SK-N-SH (cell line): Measurements from ENCODE around the gene MTERF4. TPM values are rescaled to one million over a fixed set of nuclear protein-coding genes. Genes with fewer than 3 reads are reported as not detected.

Source experiments
- CTCF ChIA-PET: fragments of 300-600, 350-600 bp; formaldehyde crosslinking; extraction: SDS; loops from one replicate; lab custom pipeline; 2021; lab: Yijun Ruan, JAX
- POLR2A ChIA-PET: fragments of 350-600 bp; sonication (Branson Sonifier 250); formaldehyde crosslinking; extraction: SDS; loops from one replicate; lab custom pipeline; 2020; ENCODE audit warnings: antibody characterized with exemption, inconsistent platforms; lab: Yijun Ruan, JAX
- DNase-seq: peaks from one replicate; pipeline ENCODE4 v3.0.0; 2012
- H2AFZ ChIP-seq: fragments of 200-600 bp; sonication (generic); 2 replicates; pipeline ENCODE4 v1.8.1; 2016; ENCODE audit warnings: antibody characterized with exemption, mild to moderate bottlenecking, low read depth
- H3F3A ChIP-seq: fragments of 200-600 bp; sonication (generic); replicated peaks from 2 replicates; pipeline ENCODE3; 2016; ENCODE audit warnings: antibody characterized with exemption, mild to moderate bottlenecking; ENCODE audit not compliant: insufficient read depth
- H3K27ac ChIP-seq, 2 experiments: fragments of 200-500 bp in 1 of 2; fragments of 200-600 bp in 1 of 2; sonication (Bioruptor generic) in 1 of 2; sonication (generic), shearing (Covaris generic) in 1 of 2; 2 replicates each; pipeline versions ENCODE4 v1.5.1 to v1.6.1; 2014 to 2016; ENCODE audit warnings: low read depth in 2 of 2, inconsistent platforms in 1 of 2, low read length in 1 of 2, mild to moderate bottlenecking in 1 of 2, mixed read lengths in 1 of 2
- H3K27me3 ChIP-seq: fragments of 200-600 bp; sonication (generic), shearing (Covaris generic); 2 replicates; pipeline ENCODE4 v1.6.1; 2016; ENCODE audit warnings: mixed run types; ENCODE audit not compliant: insufficient read depth
- H3K36me3 ChIP-seq, 2 experiments: fragments of 200-500 bp in 1 of 2; fragments of 200-600 bp in 1 of 2; sonication (Bioruptor generic) in 1 of 2; sonication (generic) in 1 of 2; replicated peaks in 1 of 2; 2 replicates each; pipeline versions ENCODE3 to v1.5.1; 2014 to 2016; ENCODE audit warnings: low read length in 1 of 2, mild to moderate bottlenecking in 1 of 2; ENCODE audit not compliant: insufficient read depth in 2 of 2, control insufficient read depth in 1 of 2
- H3K4me1 ChIP-seq, 2 experiments: fragments of 200-500 bp in 1 of 2; fragments of 200-600 bp in 1 of 2; sonication (Bioruptor generic) in 1 of 2; sonication (generic), shearing (Covaris generic) in 1 of 2; 2 replicates each; pipeline versions ENCODE4 v1.5.1 to v1.6.1; 2014 to 2016; ENCODE audit warnings: low read depth in 1 of 2, low read length in 1 of 2, mixed run types in 1 of 2; ENCODE audit not compliant: insufficient read depth in 2 of 2, control insufficient read depth in 1 of 2
- H3K4me2 ChIP-seq: fragments of 200-600 bp; sonication (generic), shearing (Covaris generic); 2 replicates; pipeline ENCODE4 v1.6.1; 2017; ENCODE audit warnings: mixed run types
- H3K4me3 ChIP-seq, 2 experiments: fragments of 200-500 bp in 1 of 2; fragments of 200-600 bp in 1 of 2; sonication (Bioruptor generic) in 1 of 2; sonication (generic), shearing (Covaris generic) in 1 of 2; 2 replicates each; pipeline versions ENCODE4 v1.5.1 to v1.8.1; 2014 to 2016; ENCODE audit warnings: low read depth in 2 of 2, inconsistent platforms in 1 of 2, low read length in 1 of 2, mild to moderate bottlenecking in 1 of 2, mixed read lengths in 1 of 2, moderate library complexity in 1 of 2
- H3K79me2 ChIP-seq: fragments of 200-600 bp; sonication (generic); 2 replicates; pipeline ENCODE4 v1.8.1; 2017; ENCODE audit warnings: mild to moderate bottlenecking; ENCODE audit not compliant: insufficient read depth
- H3K9ac ChIP-seq: fragments of 200-600 bp; sonication (generic); 2 replicates; pipeline ENCODE4 v1.6.1; 2017; ENCODE audit warnings: mixed run types
- H3K9me2 ChIP-seq: fragments of 200-600 bp; sonication (generic); 2 replicates; pipeline ENCODE4 v1.6.1; 2017; ENCODE audit warnings: mixed run types
- H3K9me3 ChIP-seq: fragments of 200-600 bp; sonication (generic); 2 replicates; pipeline ENCODE4 v1.6.1; 2017; ENCODE audit warnings: mixed run types, mild to moderate bottlenecking, moderate library complexity
- H4K20me1 ChIP-seq: fragments of 200-600 bp; sonication (generic); 2 replicates; pipeline ENCODE4 v1.6.1; 2017; ENCODE audit warnings: mild to moderate bottlenecking, mixed run types; ENCODE audit not compliant: insufficient read depth
- CHD2 ChIP-seq: fragments of 150-350 bp; IDR thresholded peaks from 2 replicates; pipeline ENCODE4 v1.6.1; 2018; ENCODE audit warnings: low read length; ENCODE audit not compliant: partially characterized antibody
- EP300 ChIP-seq, 2 experiments: IDR thresholded peaks; 2 replicates each; pipeline versions ENCODE4 v1.4.0 to v1.6.1; 2012; ENCODE audit warnings: borderline replicate concordance in 1 of 2, low read depth in 1 of 2, low read length in 1 of 2
- FOSL2 ChIP-seq: IDR thresholded peaks from 2 replicates; pipeline ENCODE4 v1.4.0; 2012; ENCODE audit warnings: low read depth, mild to moderate bottlenecking, moderate library complexity, borderline replicate concordance
- FOXJ3 ChIP-seq: sonication (generic); formaldehyde crosslinking; IDR thresholded peaks from 2 replicates; pipeline ENCODE4 v1.5.1; 2020; ENCODE audit warnings: mild to moderate bottlenecking, missing genetic modification reagents
- GABPA ChIP-seq: IDR thresholded peaks from 2 replicates; pipeline ENCODE4 v1.4.0; 2012; ENCODE audit warnings: low read depth, mild to moderate bottlenecking
- JUND ChIP-seq: IDR thresholded peaks from 2 replicates; pipeline ENCODE4 v1.4.0; 2012
- NRF1 ChIP-seq: IDR thresholded peaks from 2 replicates; pipeline ENCODE4 v1.6.1; 2012; ENCODE audit warnings: low read depth, mild to moderate bottlenecking, low read length
- POLR2AphosphoS5 ChIP-seq: IDR thresholded peaks from 2 replicates; pipeline ENCODE4 v1.6.1; 2012; ENCODE audit warnings: low read depth, low read length
- RCOR1 ChIP-seq: fragments of 150-350 bp; IDR thresholded peaks from 2 replicates; pipeline ENCODE4 v1.6.1; 2017; ENCODE audit warnings: antibody characterized with exemption, low read length
- RFX5 ChIP-seq: IDR thresholded peaks from 2 replicates; pipeline ENCODE4 v1.6.1; 2012; ENCODE audit warnings: mild to moderate bottlenecking, improper control_type of control experiment, low read length
- RXRA ChIP-seq: IDR thresholded peaks from 2 replicates; pipeline ENCODE4 v1.4.0; 2012; ENCODE audit warnings: low read depth, mild to moderate bottlenecking, borderline replicate concordance
- SIN3A ChIP-seq: IDR thresholded peaks from 2 replicates; pipeline ENCODE4 v1.6.1; 2012; ENCODE audit warnings: low read depth, mild to moderate bottlenecking, low read length, moderate library complexity, borderline replicate concordance
- SMC3 ChIP-seq: IDR thresholded peaks from 2 replicates; pipeline ENCODE4 v1.6.1; 2012; ENCODE audit warnings: low read depth, low read length, improper control_type of control experiment
- YY1 ChIP-seq: IDR thresholded peaks from 2 replicates; pipeline ENCODE4 v1.4.0; 2012; ENCODE audit warnings: low read depth, mild to moderate bottlenecking
- WGBS: methylation state at CpG from one replicate; pipeline ENCODE4 v1.1.6; 2017; ENCODE audit warnings: low lambda C conversion rate; 5-methylcytosine and 5-hydroxymethylcytosine counted together
- polyA plus RNA-seq, 3 experiments: library from polyadenylated mRNA; depleted of rRNA; stranded (reverse); fragments of >200 nt; gene quantifications; 2 replicates each; pipeline ENCODE4 v1.2.3, GENCODE V29; 2012
- TF ChIP-seq, protein P1 (sequence below): IDR thresholded peaks from 2 replicates; pipeline ENCODE4 v1.4.0; 2012; ENCODE audit warnings: low read depth, borderline replicate concordance
- TF ChIP-seq, protein P2 (sequence below): IDR thresholded peaks from 2 replicates; pipeline ENCODE4 v1.6.1; 2012; ENCODE audit warnings: mild to moderate bottlenecking, low read depth, low read length, moderate library complexity
- TF ChIP-seq, protein P3 (sequence below): IDR thresholded peaks from 2 replicates; pipeline ENCODE4; 2012
- TF ChIP-seq, protein P4 (sequence below): fragments of 200-600 bp; sonication (generic); IDR thresholded peaks from 2 replicates; pipeline ENCODE4 v1.6.1; 2017; ENCODE audit warnings: antibody characterized with exemption, mild to moderate bottlenecking, moderate library complexity
- TF ChIP-seq, protein P5 (sequence below): fragments of 150-350 bp; IDR thresholded peaks from 2 replicates; pipeline ENCODE4 v1.6.1; 2016; ENCODE audit warnings: mild to moderate bottlenecking, low read depth, low read length
- TF ChIP-seq, protein P6 (sequence below): IDR thresholded peaks from 2 replicates; pipeline ENCODE4 v1.4.0; 2012; ENCODE audit warnings: low read depth

MTERF4 gene
- polyA plus RNA-seq, 1 of the 3 experiments (the other 2 are of a cell fraction) = 31.0 TPM

DNA sequence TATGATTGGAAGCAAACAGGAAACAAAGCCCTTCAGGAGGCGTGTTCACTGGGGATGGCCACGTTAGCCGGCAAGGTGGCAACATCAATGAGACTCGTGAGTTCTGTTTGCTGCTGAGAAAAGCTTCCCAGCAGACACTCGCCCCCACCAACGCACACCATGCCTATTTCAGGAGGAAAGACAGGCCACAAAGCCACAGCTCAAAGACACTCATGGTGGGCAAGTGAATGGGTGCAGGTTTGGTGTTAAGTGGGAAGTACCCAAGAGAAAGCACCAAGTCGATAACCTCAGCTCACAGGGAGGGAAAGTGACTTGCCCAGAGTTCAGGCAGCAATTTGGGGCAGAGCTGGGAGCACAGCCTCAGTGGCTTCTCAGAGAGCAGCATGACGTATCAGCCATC lies 10.5 kb upstream of the MTERF4 start (continued):
- TF ChIP-seq, protein P1, sequence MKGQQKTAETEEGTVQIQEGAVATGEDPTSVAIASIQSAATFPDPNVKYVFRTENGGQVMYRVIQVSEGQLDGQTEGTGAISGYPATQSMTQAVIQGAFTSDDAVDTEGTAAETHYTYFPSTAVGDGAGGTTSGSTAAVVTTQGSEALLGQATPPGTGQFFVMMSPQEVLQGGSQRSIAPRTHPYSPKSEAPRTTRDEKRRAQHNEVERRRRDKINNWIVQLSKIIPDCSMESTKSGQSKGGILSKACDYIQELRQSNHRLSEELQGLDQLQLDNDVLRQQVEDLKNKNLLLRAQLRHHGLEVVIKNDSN = no peak
- TF ChIP-seq, protein P2, sequence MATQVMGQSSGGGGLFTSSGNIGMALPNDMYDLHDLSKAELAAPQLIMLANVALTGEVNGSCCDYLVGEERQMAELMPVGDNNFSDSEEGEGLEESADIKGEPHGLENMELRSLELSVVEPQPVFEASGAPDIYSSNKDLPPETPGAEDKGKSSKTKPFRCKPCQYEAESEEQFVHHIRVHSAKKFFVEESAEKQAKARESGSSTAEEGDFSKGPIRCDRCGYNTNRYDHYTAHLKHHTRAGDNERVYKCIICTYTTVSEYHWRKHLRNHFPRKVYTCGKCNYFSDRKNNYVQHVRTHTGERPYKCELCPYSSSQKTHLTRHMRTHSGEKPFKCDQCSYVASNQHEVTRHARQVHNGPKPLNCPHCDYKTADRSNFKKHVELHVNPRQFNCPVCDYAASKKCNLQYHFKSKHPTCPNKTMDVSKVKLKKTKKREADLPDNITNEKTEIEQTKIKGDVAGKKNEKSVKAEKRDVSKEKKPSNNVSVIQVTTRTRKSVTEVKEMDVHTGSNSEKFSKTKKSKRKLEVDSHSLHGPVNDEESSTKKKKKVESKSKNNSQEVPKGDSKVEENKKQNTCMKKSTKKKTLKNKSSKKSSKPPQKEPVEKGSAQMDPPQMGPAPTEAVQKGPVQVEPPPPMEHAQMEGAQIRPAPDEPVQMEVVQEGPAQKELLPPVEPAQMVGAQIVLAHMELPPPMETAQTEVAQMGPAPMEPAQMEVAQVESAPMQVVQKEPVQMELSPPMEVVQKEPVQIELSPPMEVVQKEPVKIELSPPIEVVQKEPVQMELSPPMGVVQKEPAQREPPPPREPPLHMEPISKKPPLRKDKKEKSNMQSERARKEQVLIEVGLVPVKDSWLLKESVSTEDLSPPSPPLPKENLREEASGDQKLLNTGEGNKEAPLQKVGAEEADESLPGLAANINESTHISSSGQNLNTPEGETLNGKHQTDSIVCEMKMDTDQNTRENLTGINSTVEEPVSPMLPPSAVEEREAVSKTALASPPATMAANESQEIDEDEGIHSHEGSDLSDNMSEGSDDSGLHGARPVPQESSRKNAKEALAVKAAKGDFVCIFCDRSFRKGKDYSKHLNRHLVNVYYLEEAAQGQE = no peak
- no peak for TF ChIP-seq SIN3A
- TF ChIP-seq GABPA = no peak
- TF ChIP-seq, protein P3, sequence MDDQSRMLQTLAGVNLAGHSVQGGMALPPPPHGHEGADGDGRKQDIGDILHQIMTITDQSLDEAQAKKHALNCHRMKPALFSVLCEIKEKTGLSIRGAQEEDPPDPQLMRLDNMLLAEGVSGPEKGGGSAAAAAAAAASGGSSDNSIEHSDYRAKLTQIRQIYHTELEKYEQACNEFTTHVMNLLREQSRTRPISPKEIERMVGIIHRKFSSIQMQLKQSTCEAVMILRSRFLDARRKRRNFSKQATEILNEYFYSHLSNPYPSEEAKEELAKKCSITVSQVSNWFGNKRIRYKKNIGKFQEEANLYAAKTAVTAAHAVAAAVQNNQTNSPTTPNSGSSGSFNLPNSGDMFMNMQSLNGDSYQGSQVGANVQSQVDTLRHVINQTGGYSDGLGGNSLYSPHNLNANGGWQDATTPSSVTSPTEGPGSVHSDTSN = no peak
- no peak for TF ChIP-seq FOXJ3 (CRISPR knock-in tag)
- no peak for TF ChIP-seq RCOR1
- TF ChIP-seq FOSL2 = no peak
- no peak for TF ChIP-seq POLR2AphosphoS5
- TF ChIP-seq, all 33 proteins: peak for 0

DNA sequence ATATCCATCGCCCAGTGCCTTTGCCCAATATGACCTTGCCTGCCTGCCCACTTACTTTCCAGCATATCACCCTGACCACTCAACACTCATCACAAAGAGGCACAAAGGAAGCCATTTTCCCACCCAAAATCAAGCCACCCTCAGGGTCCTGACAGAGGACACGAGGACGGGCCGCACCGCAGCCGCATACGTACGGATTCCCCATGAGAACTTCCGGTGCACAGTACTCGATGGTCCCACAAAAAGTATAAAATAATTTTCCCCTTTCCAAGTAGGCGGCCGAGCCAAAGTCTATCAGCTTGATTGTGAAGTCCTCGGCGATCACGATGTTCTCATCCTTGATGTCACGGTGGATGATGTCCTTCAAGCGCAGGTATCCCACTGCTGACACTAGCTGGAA lies 10.0 kb upstream of the MTERF4 start:
- Histone ChIP-seq H3K4me1 (no peaks in the 10 kb centered on the region), H3K4me2 (no peak overlapping the region), H3K27me3 (no peaks in the 10 kb centered on the region), H2AFZ (no peak overlapping the region), H3K9ac (no peak overlapping the region), H3K79me2 (no peaks in the 10 kb centered on the region), H3K9me2 (no peaks in the 10 kb centered on the region), H3F3A (no peaks in the 10 kb centered on the region), H3K36me3 (peaks cover 0 to 20% of the 10 kb centered on the region in 2 experiments), H4K20me1 (no peaks in the 10 kb centered on the region), H3K27ac (no peak overlapping the region), H3K4me3 (no peak overlapping the region), H3K9me3 (no peaks in the 10 kb centered on the region)
- ChIA-PET CTCF (no interaction called here), POLR2A (no interaction called here)
- no peak for DNase-seq
- 97% methylated on average over 17 of the region's 17 CpGs for WGBS
- TF ChIP-seq RXRA (no peak), FOSL2 (no peak), CHD2 (no peak), YY1 (no peak), SMC3 (no peak), GABPA (no peak), POLR2AphosphoS5 (no peak), NRF1 (no peak), JUND (no peak), RCOR1 (no peak), EP300 (IDR thresholded peaks at IDR 0.05; ENCODE audit: borderline replicate concordance in 1 of 2, low read depth in 1 of 2, low read length in 1 of 2) (no peak), RFX5 (no peak)
- TF ChIP-seq, protein P4, sequence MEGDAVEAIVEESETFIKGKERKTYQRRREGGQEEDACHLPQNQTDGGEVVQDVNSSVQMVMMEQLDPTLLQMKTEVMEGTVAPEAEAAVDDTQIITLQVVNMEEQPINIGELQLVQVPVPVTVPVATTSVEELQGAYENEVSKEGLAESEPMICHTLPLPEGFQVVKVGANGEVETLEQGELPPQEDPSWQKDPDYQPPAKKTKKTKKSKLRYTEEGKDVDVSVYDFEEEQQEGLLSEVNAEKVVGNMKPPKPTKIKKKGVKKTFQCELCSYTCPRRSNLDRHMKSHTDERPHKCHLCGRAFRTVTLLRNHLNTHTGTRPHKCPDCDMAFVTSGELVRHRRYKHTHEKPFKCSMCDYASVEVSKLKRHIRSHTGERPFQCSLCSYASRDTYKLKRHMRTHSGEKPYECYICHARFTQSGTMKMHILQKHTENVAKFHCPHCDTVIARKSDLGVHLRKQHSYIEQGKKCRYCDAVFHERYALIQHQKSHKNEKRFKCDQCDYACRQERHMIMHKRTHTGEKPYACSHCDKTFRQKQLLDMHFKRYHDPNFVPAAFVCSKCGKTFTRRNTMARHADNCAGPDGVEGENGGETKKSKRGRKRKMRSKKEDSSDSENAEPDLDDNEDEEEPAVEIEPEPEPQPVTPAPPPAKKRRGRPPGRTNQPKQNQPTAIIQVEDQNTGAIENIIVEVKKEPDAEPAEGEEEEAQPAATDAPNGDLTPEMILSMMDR = no peak
- TF ChIP-seq, protein P5, sequence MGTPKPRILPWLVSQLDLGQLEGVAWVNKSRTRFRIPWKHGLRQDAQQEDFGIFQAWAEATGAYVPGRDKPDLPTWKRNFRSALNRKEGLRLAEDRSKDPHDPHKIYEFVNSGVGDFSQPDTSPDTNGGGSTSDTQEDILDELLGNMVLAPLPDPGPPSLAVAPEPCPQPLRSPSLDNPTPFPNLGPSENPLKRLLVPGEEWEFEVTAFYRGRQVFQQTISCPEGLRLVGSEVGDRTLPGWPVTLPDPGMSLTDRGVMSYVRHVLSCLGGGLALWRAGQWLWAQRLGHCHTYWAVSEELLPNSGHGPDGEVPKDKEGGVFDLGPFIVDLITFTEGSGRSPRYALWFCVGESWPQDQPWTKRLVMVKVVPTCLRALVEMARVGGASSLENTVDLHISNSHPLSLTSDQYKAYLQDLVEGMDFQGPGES = no peak
- TF ChIP-seq, protein P6, sequence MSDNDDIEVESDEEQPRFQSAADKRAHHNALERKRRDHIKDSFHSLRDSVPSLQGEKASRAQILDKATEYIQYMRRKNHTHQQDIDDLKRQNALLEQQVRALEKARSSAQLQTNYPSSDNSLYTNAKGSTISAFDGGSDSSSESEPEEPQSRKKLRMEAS = no peak
